Effector CD8-positive, alpha-beta T cell (primary cell): ENCODE measurements around the gene SUSD4.
A peak's percentile ranks its signal among the peaks of the same experiment; 100 is the strongest.
"Not testable (repeated sequence)": the region's sequence is repeated elsewhere in the genome, so short reads cannot be mapped to it uniquely, and the experiment has no call there.

Experiments
- DNase-seq: peaks from one replicate; lab custom pipeline; 2025; lab: John Stamatoyannopoulos, UW

The SUSD4 gene

DNA sequence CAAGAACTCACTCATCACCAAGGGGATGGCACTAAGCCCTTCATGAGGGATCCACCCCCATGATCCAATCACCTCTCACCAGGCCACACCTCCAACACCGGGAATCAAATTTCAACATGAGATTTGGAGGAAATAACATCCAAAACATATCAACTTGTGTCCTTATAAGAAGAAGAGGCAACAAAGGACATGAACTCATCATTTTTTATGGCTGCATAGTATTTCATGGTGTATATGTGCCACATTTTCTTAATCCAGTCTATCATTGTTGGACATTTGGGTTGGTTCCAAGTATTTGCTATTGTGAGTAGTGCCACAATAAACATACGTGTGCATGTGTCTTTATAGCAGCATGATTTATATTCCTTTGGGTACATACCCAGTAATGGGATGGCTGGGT is 112.6 kb downstream of the SUSD4 start:
- not testable (repeated sequence) for DNase-seq

DNA sequence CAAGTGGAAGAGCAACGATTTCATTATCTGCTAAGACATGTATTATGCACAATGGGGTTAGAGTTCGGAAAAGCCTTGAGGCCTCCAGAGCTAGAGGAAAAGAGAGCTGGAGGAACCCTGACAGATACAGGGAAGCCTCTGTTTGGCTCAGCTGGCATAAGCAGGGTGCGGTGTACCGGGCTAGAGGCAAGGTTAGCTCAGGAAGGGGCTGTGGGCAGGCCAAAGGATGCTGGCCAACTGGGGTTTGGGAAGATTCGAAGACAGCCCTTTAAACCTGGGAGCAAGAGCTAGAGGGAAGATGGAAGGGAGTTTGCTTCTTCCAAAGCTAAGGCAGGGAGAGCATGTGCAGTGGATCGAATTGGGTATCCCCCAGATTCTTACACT is 113.4 kb downstream of the SUSD4 start:
- no peak for DNase-seq

- DNase-seq, result no peak
Observed at GRCh38 chr1:223249854-223250631, 113.9 kb downstream of the SUSD4 start.

DNA sequence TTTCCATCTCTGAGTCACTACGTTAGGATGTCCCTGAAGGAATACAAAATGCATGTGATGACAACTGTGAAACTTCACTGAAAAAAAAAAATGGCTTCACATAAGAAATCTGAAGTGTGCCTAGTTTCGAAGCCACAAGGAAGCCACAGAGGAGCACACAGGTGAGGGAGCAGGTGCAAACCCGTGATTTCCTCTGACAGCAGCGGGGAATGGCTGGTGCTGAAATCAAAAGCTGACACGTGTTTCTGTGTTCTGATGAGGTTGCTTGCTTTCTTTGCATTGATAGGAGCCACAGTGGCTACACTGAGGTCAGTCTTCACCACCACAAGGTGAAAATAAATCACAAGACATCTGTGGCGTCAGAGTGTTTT is 115.2 kb downstream of the SUSD4 start:
- peak; percentile 14 for DNase-seq

GRCh38 chr1:223248001-223248769 is 115.8 kb downstream of the SUSD4 start:
- no peak for DNase-seq

GRCh38 chr1:223246476-223247112 is 117.4 kb downstream of the SUSD4 start:
- DNase-seq, result no peak

DNA sequence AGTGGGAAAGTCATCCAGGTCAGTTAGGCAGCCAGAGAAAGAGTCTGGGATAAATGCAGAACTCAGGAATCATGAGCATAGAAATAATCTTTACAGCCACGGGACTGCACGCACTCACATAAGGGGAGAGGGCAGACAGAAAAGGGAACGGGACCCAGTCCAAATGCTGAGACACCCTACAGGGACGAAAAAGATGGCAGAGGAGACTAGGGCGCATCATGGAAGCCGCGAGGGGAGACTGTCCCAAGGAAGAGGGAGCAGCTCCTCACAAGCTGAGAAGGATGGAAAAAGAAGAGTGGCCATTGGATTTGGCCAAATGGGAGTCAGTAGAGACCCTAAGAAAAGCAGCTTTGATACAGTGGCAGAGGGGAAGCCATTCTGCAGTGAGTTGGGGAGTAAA is 118.0 kb downstream of the SUSD4 start:
- DNase-seq, result no peak

DNA sequence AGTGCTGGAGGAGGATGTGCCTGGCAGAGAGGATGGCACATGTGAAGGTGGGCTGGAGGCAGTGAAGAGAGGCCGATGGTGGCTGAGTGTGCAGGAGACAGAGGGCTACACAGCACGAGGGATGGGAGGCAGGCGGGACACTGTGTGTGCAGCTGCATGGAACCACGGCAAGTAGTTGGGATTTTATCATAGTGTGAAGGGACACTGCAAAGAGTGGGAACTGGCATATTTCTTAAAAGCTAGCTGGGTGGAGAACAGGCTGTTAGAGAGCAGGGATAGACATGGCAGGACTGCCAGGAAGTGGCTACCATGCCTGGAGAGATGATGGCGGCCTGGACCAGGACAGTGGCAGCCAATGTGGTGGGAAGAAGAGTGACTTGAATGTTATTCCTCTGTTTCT is 118.6 kb downstream of the SUSD4 start:
- DNase-seq, result no peak

GRCh38 chr1:223244366-223245103 is 119.4 kb downstream of the SUSD4 start:
- no peak for DNase-seq

DNA sequence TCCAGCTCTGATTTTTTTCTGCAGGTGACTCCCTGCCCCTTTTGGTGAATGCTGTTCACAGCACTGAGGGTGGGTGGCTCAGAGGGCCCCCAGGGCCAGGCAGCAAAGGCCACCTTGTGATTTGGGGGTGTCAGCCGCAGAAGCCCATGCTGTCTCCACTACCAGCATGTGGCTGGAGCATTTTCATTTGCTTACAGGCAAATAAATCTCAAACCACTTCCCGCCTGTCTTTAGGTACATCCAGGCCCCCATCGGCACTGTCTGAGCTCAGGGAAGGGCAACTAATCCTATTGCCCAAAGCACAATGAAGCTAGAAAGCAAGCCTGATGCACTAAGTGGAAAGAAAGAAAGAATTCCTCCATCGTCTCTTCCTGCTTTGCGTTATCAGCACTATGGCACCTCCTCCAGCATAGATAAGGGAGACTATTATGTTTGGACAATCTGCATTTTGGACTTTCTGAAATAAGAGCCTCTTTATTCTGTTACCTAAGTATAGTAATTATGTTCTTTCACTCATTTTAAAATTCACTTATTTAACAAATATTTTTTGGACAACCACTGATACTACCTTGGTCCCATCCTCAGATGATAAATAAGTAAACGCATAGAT is 120.4 kb downstream of the SUSD4 start:
- DNase-seq, result no peak

DNA sequence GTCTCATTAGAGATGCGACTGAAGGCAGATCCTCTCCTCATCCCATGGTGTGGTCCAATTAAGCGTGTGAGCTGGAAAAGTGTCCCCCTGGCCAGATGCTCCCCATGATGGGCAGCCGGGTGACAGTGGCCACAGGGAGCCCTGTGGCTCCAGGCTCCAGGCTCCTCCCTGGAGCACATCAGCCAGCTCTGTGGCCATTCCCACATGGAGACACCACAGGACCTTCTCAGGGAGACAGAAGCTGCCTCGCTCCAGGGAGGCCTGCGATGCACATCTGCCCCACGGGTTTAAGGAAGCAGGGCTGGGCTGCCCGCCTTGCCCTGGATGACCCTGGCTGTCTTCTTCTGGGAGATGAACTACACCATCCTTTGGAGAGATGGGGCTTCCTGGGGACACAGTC is 121.0 kb downstream of the SUSD4 start:
- no peak for DNase-seq

- DNase-seq, result no peak
Observed at GRCh38 chr1:223242382-223242955, 121.5 kb downstream of the SUSD4 start.

- DNase-seq, result no peak
Observed at GRCh38 chr1:223240122-223240521, 123.9 kb downstream of the SUSD4 start.

DNA sequence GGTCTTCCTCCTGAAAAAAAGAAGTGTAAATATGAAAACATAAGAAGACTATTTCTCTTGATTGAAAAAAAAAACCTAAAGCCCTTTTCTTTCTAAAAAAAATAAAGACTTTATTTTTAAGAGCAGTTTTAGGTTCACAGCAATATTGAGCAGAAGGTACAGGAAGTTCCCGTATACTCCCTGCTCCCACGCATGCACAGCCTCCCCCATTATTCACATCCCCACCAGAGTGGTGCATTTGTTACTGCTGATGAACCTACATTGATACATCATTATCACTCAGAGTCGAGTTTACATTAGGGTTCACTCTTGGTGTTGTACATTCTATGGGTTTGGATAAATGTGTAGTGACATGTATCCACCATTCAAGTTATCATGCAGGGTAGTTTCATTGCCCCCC is 128.9 kb downstream of the SUSD4 start:
- DNase-seq, result no peak

GRCh38 chr1:223234534-223234933 is 129.4 kb downstream of the SUSD4 start:
- no peak for DNase-seq

GRCh38 chr1:223234170-223234514 is 129.8 kb downstream of the SUSD4 start:
- DNase-seq, result no peak

- DNase-seq, result no peak
Observed at GRCh38 chr1:223233410-223234169, 130.4 kb downstream of the SUSD4 start.

- DNase-seq, result no peak
Observed at GRCh38 chr1:223233019-223233409, 131.0 kb downstream of the SUSD4 start.

DNA sequence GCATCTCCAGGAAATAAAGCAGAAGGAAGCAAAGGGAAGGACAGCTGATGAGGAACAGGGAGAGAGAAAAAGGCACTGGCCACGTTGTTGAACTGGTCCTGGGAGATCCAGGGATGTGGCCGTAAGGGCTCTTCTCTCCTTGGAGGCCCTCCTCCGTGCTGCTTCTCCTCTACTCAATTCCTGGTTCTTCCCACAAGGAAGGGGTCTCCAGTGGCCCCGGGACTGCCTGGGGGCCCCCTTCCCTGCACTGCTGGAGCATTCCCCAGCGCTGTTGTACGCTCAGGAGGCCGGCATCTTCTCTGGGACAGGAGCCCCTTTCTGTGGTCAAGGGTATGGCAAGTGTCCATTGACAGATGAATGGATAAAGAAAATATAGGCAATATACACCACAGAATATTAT is 132.4 kb downstream of the SUSD4 start:
- no peak for DNase-seq

DNA sequence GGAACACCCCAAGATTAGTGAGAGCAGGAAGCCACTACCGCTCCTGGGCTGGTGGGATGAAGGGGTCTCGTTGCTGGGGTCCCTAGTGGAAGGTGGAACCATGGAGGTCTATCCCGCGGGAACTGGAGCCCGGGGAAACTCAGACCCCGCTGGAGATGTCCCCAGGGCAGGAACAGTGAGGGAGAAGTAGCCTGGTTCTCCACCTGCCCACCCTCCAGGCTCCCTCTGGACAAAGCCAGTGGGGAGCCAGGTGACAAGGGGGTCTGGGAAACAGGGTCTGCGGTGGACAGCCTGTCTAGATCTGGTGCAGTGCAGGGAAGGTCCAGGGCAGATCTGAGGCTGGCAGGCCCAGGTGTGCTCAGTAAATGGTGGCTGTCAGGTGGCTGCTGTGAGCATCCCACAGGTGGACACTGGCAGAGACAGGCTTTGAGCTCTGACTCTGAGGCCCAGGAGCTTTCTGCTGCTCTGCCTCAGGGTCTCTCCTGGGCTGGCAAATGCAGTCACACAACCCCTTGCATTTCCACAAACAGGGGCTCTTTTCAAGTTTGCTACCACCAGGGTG is 132.9 kb downstream of the SUSD4 start:
- no peak for DNase-seq
